NCI-H1105 (cell line): ENCODE measurements around the gene APLNR.

ENCODE experiments used
- DNase-seq: peaks from one replicate; lab custom pipeline; 2025; lab: John Stamatoyannopoulos, UW

The APLNR gene

GRCh38 chr11:57251491-57252104, 14.5 kb upstream of the APLNR start:
- DNase-seq: peak; percentile 1

- DNase-seq: no peak
Measured at GRCh38 chr11:57251037-57251436, 14.0 kb upstream of the APLNR start.

GRCh38 chr11:57249384-57250319, 12.6 kb upstream of the APLNR start:
- peak; percentile 40 for DNase-seq

- DNase-seq: peak; percentile 40
Measured at GRCh38 chr11:57248780-57249383, 11.8 kb upstream of the APLNR start.

GRCh38 chr11:57244911-57245310, 7.9 kb upstream of the APLNR start:
- no peak for DNase-seq

- no peak for DNase-seq
Measured at GRCh38 chr11:57241353-57241972, 4.4 kb upstream of the APLNR start.

- no peak for DNase-seq
Measured at GRCh38 chr11:57240757-57241156, 3.7 kb upstream of the APLNR start.

- no peak for DNase-seq
Measured at GRCh38 chr11:57240007-57240406, 3.0 kb upstream of the APLNR start.

- no peak for DNase-seq
Measured at GRCh38 chr11:57239348-57239747, 2.3 kb upstream of the APLNR start.

- no peak for DNase-seq
Measured at GRCh38 chr11:57235761-57236703, 1.0 kb downstream of the APLNR start.

GRCh38 chr11:57233702-57234101, 3.3 kb downstream of the APLNR start:
- no peak for DNase-seq

GRCh38 chr11:57231539-57232253, 5.4 kb downstream of the APLNR start:
- no peak for DNase-seq

- DNase-seq: no peak
Measured at GRCh38 chr11:57230791-57231538, 6.1 kb downstream of the APLNR start.

- DNase-seq: no peak
Measured at GRCh38 chr11:57230316-57230715, 6.7 kb downstream of the APLNR start.

- no peak for DNase-seq
Measured at GRCh38 chr11:57228600-57228999, 8.4 kb downstream of the APLNR start.

GRCh38 chr11:57224537-57224936, 12.5 kb downstream of the APLNR start:
- no peak for DNase-seq

- no peak for DNase-seq
Measured at GRCh38 chr11:57224128-57224527, 12.9 kb downstream of the APLNR start.

- DNase-seq: no peak
Measured at GRCh38 chr11:57223601-57224000, 13.4 kb downstream of the APLNR start.

GRCh38 chr11:57222239-57222638, 14.8 kb downstream of the APLNR start:
- no peak for DNase-seq

GRCh38 chr11:57219021-57219627, 17.9 kb downstream of the APLNR start:
- no peak for DNase-seq
